B cell (primary cell): ENCODE results near the gene NGEF.

ENCODE experiments used
- EZH2 ChIP-seq: IDR thresholded peaks from 2 replicates; pipeline ENCODE4 v1.6.1; 2012; ENCODE audit warnings: borderline replicate concordance, low read depth, mild to moderate bottlenecking, moderate library complexity, low read length; ENCODE audit not compliant: insufficient read depth, poor library complexity, severe bottlenecking
- TF ChIP-seq, protein P1 (sequence below): fragments of 200-600 bp; IDR thresholded peaks from one replicate; pipeline ENCODE4 v1.8.0; 2022; ENCODE audit warnings: antibody characterized with exemption, mild to moderate bottlenecking

DNA sequence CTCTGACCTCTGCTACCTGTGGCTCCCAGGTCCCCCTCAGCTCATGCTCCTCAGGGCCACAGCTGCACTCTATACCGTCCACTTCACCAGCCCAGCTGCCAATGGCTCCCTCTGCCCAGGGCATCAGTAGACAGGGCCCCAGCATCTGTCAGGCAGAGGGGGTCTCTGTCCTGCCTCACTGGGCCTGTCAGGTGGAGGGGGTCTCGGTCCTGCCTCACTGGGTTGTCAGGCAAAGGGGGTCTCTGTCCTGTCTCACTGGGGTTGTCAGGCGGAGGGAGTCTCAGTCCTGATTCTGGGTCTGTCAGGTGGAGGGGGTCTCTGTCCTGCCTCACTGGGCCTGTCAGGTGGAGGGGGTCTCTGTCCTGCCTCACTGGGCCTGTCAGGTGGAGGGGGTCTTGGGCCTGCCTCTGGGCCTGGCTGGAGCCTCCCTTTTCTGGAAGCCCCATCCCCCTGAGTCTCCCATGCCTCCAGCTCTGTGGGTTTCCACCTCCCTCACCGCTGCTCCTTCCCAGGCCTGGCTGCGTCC lies 123.1 kb downstream of the NGEF start:
- TF ChIP-seq, protein P1, sequence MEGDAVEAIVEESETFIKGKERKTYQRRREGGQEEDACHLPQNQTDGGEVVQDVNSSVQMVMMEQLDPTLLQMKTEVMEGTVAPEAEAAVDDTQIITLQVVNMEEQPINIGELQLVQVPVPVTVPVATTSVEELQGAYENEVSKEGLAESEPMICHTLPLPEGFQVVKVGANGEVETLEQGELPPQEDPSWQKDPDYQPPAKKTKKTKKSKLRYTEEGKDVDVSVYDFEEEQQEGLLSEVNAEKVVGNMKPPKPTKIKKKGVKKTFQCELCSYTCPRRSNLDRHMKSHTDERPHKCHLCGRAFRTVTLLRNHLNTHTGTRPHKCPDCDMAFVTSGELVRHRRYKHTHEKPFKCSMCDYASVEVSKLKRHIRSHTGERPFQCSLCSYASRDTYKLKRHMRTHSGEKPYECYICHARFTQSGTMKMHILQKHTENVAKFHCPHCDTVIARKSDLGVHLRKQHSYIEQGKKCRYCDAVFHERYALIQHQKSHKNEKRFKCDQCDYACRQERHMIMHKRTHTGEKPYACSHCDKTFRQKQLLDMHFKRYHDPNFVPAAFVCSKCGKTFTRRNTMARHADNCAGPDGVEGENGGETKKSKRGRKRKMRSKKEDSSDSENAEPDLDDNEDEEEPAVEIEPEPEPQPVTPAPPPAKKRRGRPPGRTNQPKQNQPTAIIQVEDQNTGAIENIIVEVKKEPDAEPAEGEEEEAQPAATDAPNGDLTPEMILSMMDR = no peak
- TF ChIP-seq EZH2 = no peak
